HCT116 (cell line): Measurements from ENCODE around the gene TERT. TPM values are rescaled to one million over a fixed set of nuclear protein-coding genes. Genes with fewer than 3 reads are reported as not detected.

Experiments used
- ATAC-seq: fragments of 200-7000 bp; cut with Tn5 transposase; 2 replicates; pipeline ENCODE4 v1.9.1; 2020; ENCODE audit warnings: mild to moderate bottlenecking, moderate library complexity
- BruUV-seq: library from RNA; stranded (reverse); fragments of 400-500 nt; replicated peaks from 2 replicates; lab custom pipeline; 2021; lab: Mats Ljungman, UMichigan
- CTCF ChIA-PET: fragments of 300-600 bp; sonication (Branson Sonifier 250); formaldehyde crosslinking; loops from one replicate; lab custom pipeline; 2021; ENCODE audit warnings: antibody characterized with exemption; lab: Charles Lee
- POLR2A ChIA-PET: fragments of 300-600, 350-600 bp; sonication (Branson Sonifier 250); formaldehyde crosslinking; loops from one replicate; lab custom pipeline; 2021; ENCODE audit warnings: antibody characterized with exemption; lab: Charles Lee
- RAD21 ChIA-PET, 2 experiments: fragments of 300-600 bp; sonication (Branson Sonifier 250); formaldehyde crosslinking; loops; one replicate each; lab custom pipeline; 2023; ENCODE audit warnings: low total read pairs in 2 of 2; ENCODE audit not compliant: uncharacterized antibody in 2 of 2, unreplicated experiment in 2 of 2, low non-redundant PET in 1 of 2; lab: Charles Lee
- DNase-seq: peaks from one replicate; pipeline ENCODE4 v3.0.0-alpha.2; 2010; ENCODE audit warnings: low read depth, low spot score
- H2AFZ ChIP-seq: fragments of 200-600 bp; shearing (Covaris generic), sonication (generic); 2 replicates; pipeline ENCODE4 v1.6.1; 2017; ENCODE audit warnings: low read depth, mixed run types, mixed read lengths, antibody characterized with exemption, low read length; ENCODE audit not compliant: poor library complexity, severe bottlenecking
- H3K27ac ChIP-seq: 2 replicates; pipeline ENCODE4 v1.5.1; 2012; ENCODE audit warnings: low read depth, low read length
- H3K27me3 ChIP-seq: fragments of 200-600 bp; sonication (generic); 2 replicates; pipeline ENCODE4 v1.6.1; 2016; ENCODE audit warnings: mixed run types, low read length, mixed read lengths; ENCODE audit not compliant: insufficient read depth
- H3K36me3 ChIP-seq, 2 experiments: fragments of 200-500 bp in 1 of 2; fragments of 200-600 bp in 1 of 2; sonication (Bioruptor generic) in 1 of 2; sonication (generic) in 1 of 2; 2 replicates each; pipeline versions ENCODE4 v1.5.1 to v1.6.1; 2014 to 2016; ENCODE audit warnings: low read length in 2 of 2, inconsistent platforms in 1 of 2, mixed read lengths in 1 of 2, mixed run types in 1 of 2; ENCODE audit not compliant: insufficient read depth in 2 of 2, control insufficient read depth in 1 of 2
- H3K4me1 ChIP-seq, 2 experiments: fragments of 200-600 bp in 1 of 2; sonication (generic) in 1 of 2; 2 replicates each; pipeline versions ENCODE4 v1.5.1 to v1.6.1; 2012 to 2017; ENCODE audit warnings: low read length in 2 of 2, inconsistent platforms in 1 of 2, mild to moderate bottlenecking in 1 of 2, mixed read lengths in 1 of 2, mixed run types in 1 of 2, moderate library complexity in 1 of 2; ENCODE audit not compliant: insufficient read depth in 2 of 2, control insufficient read depth in 1 of 2
- H3K4me2 ChIP-seq: fragments of 200-600 bp; sonication (generic); 2 replicates; pipeline ENCODE4 v1.6.1; 2017; ENCODE audit warnings: mixed run types, low read length, mixed read lengths
- H3K4me3 ChIP-seq, 2 experiments: fragments of 200-600 bp in 1 of 2; sonication (generic) in 1 of 2; replicated peaks in 1 of 2; 2 replicates each; pipeline ENCODE4 v1.5.1; 2011 to 2016; ENCODE audit warnings: low read length in 2 of 2, control low read depth in 1 of 2, low read depth in 1 of 2, mild to moderate bottlenecking in 1 of 2, mixed read lengths in 1 of 2, mixed run types in 1 of 2
- H3K79me2 ChIP-seq: fragments of 200-600 bp; sonication (generic); 2 replicates; pipeline ENCODE4 v1.6.1; 2017; ENCODE audit warnings: mild to moderate bottlenecking, mixed run types, low read length, moderate library complexity, mixed read lengths; ENCODE audit not compliant: insufficient read depth
- H3K9ac ChIP-seq: fragments of 200-600 bp; sonication (generic); 2 replicates; pipeline ENCODE4 v1.6.1; 2016; ENCODE audit warnings: low read length, mixed read lengths
- H3K9me2 ChIP-seq: fragments of 200-600 bp; sonication (generic), shearing (Covaris generic); 2 replicates; pipeline ENCODE4 v1.6.1; 2017; ENCODE audit warnings: mixed run types, mild to moderate bottlenecking, moderate library complexity; ENCODE audit not compliant: insufficient read depth
- H3K9me3 ChIP-seq, 2 experiments: fragments of 200-500 bp in 1 of 2; fragments of 200-600 bp in 1 of 2; sonication (Bioruptor generic) in 1 of 2; sonication (generic) in 1 of 2; 2 replicates each; pipeline ENCODE4 v1.6.1; 2014 to 2017; ENCODE audit warnings: low read length in 2 of 2, mixed read lengths in 2 of 2, inconsistent platforms in 1 of 2, low read depth in 1 of 2, mild to moderate bottlenecking in 1 of 2, mixed run types in 1 of 2, moderate library complexity in 1 of 2; ENCODE audit not compliant: control insufficient read depth in 1 of 2, insufficient read depth in 1 of 2
- H4K20me1 ChIP-seq: fragments of 200-600 bp; sonication (generic), shearing (Covaris generic); 2 replicates; pipeline ENCODE4 v1.6.1; 2017; ENCODE audit warnings: mixed run types, mild to moderate bottlenecking, moderate library complexity; ENCODE audit not compliant: insufficient read depth
- CBX3 ChIP-seq: IDR thresholded peaks from 2 replicates; pipeline ENCODE4 v1.6.1; 2012; ENCODE audit warnings: low read depth
- CEBPB ChIP-seq: IDR thresholded peaks from 2 replicates; pipeline ENCODE4 v1.6.1; 2012; ENCODE audit warnings: low read depth
- EGR1 ChIP-seq: IDR thresholded peaks from 2 replicates; pipeline ENCODE4 v1.6.1; 2012; ENCODE audit warnings: low read depth
- ELF1 ChIP-seq: IDR thresholded peaks from 2 replicates; pipeline ENCODE4 v1.6.1; 2012; ENCODE audit warnings: low read depth, borderline replicate concordance
- EZH2phosphoT487 ChIP-seq: fragments of 200-600 bp; IDR thresholded peaks from 2 replicates; pipeline ENCODE4 v1.6.1; 2018; ENCODE audit warnings: antibody characterized with exemption, borderline replicate concordance
- FOSL1 ChIP-seq: IDR thresholded peaks from 2 replicates; pipeline ENCODE4 v1.6.1; 2012; ENCODE audit warnings: low read depth
- POLR2A ChIP-seq: IDR thresholded peaks from 2 replicates; pipeline ENCODE4 v1.7.0; 2011; ENCODE audit warnings: borderline replicate concordance; ENCODE audit not compliant: insufficient read depth, insufficient read length; ENCODE audit errors: extremely low read depth
- SIN3A ChIP-seq: IDR thresholded peaks from 2 replicates; pipeline ENCODE4 v1.6.1; 2012; ENCODE audit warnings: low read depth
- SP1 ChIP-seq: IDR thresholded peaks from 2 replicates; pipeline ENCODE4 v1.6.1; 2012; ENCODE audit warnings: low read depth
- SRF ChIP-seq: IDR thresholded peaks from 2 replicates; pipeline ENCODE4 v1.6.1; 2012; ENCODE audit warnings: low read depth
- ZFX ChIP-seq: fragments of 450-650 bp; IDR thresholded peaks from 2 replicates; pipeline ENCODE4 v1.6.1; 2017
- intact Hi-C: fragments of 100-400 bp; cut with micrococcal nuclease; formaldehyde crosslinking; loops from 2 replicates; pipeline ENCODE4 v1.10.0; 2022
- total RNA-seq: library from RNA; stranded (reverse); gene quantifications from one replicate; pipeline ENCODE4 v1.2.1, GENCODE V29; 2021; ENCODE audit not compliant: unreplicated experiment
- TF ChIP-seq, protein P1 (sequence below): IDR thresholded peaks from 2 replicates; pipeline ENCODE4 v1.6.1; 2012
- TF ChIP-seq, protein P2 (sequence below): IDR thresholded peaks from 2 replicates; pipeline ENCODE4 v1.6.1; 2012
- TF ChIP-seq, protein P3 (sequence below): IDR thresholded peaks from 2 replicates; pipeline ENCODE4 v1.6.1; 2012; ENCODE audit warnings: low read depth
- TF ChIP-seq, protein P4 (sequence below): IDR thresholded peaks from 2 replicates; pipeline ENCODE4 v1.6.1; 2011; ENCODE audit warnings: mild to moderate bottlenecking, low read length, moderate library complexity; ENCODE audit not compliant: insufficient replicate concordance; ENCODE audit errors: extremely low read depth

TERT gene
- total RNA-seq, 1 experiment from 2014 or later: 6.9 TPM

DNA sequence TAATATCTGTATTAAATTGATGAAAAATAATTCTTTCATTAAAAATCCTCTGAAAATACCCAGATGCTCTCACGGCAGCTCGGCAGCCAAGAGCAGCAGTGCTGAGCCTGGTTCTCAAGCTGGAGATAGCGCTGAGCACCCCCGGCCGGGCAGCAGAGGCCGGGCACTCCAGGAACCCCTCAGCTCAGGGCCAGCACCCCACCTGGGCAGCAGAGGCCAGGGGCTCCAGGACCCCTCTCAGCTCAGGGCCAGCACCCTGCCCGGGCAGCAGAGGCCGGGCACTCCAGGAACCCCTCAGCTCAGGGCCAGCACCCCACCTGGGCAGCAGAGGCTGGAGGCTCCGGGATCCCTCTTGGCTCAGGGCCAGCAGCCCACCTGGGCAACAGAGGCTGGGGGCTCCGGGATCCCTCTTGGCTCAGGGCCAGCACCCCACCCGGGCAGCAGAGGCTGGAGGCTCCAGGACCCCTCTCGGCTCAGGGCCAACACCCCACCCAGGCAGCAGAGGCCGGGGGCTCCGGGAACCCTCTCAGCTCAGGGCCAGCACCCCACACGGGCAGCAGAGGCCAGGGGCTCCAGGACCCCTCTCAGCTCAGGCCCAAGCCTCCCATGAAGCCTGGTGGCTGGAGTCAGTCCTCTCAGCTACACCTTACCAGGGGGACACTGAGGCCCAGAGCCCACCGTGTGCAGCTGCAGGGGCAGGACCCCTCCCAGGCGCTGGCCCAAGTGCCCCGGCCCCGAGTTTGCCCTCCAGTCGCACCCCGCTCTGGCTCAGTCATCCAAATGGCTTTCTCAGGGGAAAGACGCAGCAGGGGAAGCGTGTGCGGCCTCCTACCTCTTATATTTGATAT is 28.3 kb upstream of the TERT start:
- Histone ChIP-seq H3K36me3 (peaks cover 12 to 45% of the 10 kb centered on the region in 2 experiments; a peak in 3 of 4 replicates), H2AFZ (no peak overlapping the region), H3K4me1 (peaks cover 12 to 23% of the 10 kb centered on the region in 2 experiments), H3K4me3 (no peak overlapping the region), H3K9me2 (no peaks in the 10 kb centered on the region), H3K9me3 (no peaks in the 10 kb centered on the region), H3K4me2 (no peak overlapping the region), H3K9ac (no peak overlapping the region), H3K27ac (no peak overlapping the region), H3K79me2 (peaks cover 16% of the 10 kb centered on the region; the same call in 1 of the 2 replicates), H3K27me3 (no peaks in the 10 kb centered on the region), H4K20me1 (no peaks in the 10 kb centered on the region)
- CTCF ChIA-PET: no interaction called here
- ATAC-seq (no peak), DNase-seq (no peak)
- POLR2A ChIA-PET: no interaction called here
- BruUV-seq: no TSS peak
- RAD21 ChIA-PET: no interaction called here
- TF ChIP-seq SIN3A (no peak), SRF (no peak), SP1 (no peak), EGR1 (no peak), POLR2A (no peak), EZH2phosphoT487 (no peak), ELF1 (no peak), CBX3 (no peak), FOSL1 (no peak), ZFX (no peak), CEBPB (no peak)
- TF ChIP-seq, protein P1, sequence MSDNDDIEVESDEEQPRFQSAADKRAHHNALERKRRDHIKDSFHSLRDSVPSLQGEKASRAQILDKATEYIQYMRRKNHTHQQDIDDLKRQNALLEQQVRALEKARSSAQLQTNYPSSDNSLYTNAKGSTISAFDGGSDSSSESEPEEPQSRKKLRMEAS: no peak
- TF ChIP-seq, protein P2, sequence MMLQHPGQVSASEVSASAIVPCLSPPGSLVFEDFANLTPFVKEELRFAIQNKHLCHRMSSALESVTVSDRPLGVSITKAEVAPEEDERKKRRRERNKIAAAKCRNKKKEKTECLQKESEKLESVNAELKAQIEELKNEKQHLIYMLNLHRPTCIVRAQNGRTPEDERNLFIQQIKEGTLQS: no peak
- TF ChIP-seq, protein P3, sequence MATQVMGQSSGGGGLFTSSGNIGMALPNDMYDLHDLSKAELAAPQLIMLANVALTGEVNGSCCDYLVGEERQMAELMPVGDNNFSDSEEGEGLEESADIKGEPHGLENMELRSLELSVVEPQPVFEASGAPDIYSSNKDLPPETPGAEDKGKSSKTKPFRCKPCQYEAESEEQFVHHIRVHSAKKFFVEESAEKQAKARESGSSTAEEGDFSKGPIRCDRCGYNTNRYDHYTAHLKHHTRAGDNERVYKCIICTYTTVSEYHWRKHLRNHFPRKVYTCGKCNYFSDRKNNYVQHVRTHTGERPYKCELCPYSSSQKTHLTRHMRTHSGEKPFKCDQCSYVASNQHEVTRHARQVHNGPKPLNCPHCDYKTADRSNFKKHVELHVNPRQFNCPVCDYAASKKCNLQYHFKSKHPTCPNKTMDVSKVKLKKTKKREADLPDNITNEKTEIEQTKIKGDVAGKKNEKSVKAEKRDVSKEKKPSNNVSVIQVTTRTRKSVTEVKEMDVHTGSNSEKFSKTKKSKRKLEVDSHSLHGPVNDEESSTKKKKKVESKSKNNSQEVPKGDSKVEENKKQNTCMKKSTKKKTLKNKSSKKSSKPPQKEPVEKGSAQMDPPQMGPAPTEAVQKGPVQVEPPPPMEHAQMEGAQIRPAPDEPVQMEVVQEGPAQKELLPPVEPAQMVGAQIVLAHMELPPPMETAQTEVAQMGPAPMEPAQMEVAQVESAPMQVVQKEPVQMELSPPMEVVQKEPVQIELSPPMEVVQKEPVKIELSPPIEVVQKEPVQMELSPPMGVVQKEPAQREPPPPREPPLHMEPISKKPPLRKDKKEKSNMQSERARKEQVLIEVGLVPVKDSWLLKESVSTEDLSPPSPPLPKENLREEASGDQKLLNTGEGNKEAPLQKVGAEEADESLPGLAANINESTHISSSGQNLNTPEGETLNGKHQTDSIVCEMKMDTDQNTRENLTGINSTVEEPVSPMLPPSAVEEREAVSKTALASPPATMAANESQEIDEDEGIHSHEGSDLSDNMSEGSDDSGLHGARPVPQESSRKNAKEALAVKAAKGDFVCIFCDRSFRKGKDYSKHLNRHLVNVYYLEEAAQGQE: no peak
- TF ChIP-seq, protein P4, sequence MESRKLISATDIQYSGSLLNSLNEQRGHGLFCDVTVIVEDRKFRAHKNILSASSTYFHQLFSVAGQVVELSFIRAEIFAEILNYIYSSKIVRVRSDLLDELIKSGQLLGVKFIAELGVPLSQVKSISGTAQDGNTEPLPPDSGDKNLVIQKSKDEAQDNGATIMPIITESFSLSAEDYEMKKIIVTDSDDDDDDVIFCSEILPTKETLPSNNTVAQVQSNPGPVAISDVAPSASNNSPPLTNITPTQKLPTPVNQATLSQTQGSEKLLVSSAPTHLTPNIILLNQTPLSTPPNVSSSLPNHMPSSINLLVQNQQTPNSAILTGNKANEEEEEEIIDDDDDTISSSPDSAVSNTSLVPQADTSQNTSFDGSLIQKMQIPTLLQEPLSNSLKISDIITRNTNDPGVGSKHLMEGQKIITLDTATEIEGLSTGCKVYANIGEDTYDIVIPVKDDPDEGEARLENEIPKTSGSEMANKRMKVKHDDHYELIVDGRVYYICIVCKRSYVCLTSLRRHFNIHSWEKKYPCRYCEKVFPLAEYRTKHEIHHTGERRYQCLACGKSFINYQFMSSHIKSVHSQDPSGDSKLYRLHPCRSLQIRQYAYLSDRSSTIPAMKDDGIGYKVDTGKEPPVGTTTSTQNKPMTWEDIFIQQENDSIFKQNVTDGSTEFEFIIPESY: no peak
- intact Hi-C loops: no loop called here
